GM12874 (cell line): ENCODE data around the gene RNF213.

Experiments
- TF ChIP-seq, protein P1 (sequence below): IDR thresholded peaks from 2 replicates; pipeline ENCODE4 v1.5.1; 2011; ENCODE audit warnings: low read depth, mild to moderate bottlenecking, control low read depth, low read length, moderate library complexity; ENCODE audit not compliant: insufficient read depth

Gene RNF213

DNA sequence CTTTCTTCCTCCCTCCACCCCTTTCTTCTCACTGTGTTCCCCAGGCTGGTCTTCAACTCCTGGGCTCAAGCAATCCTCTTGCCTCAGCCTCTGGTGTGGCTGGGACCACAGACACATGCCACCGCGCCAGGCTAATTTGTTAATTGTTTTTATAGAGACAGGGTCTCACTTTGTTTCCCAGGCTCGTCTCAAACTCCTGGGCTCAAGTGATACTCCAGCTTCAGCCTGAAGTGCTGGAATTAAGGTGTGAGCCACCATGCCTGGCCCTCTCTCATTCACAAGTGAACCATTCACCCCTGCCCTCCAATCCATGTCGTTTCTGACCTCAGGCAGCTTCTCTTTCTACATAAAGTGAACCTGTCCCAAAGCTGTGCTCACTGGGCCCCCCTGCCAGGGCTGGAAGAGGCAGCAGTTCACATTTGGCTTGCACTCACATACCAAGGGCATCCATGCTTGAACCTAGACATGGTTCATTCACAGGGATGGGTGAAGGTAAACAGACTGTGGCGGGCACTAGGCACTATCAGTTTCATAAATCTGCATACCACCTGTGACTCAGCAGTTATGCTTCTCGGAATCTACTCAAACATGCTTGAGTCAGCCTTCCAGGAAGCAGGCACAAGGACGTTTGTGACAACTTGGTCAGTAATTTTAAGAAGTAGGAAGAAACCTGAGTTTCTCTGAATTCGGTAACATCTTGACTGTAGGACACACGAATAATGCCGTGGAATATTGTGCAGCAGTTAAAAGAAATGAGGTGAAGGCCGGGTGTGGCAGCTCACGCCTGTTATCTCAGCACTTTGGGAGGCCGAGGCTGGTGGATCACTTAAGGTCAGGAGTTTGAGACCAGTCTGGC lies 6.0 kb upstream of the RNF213 start:
- TF ChIP-seq, protein P1, sequence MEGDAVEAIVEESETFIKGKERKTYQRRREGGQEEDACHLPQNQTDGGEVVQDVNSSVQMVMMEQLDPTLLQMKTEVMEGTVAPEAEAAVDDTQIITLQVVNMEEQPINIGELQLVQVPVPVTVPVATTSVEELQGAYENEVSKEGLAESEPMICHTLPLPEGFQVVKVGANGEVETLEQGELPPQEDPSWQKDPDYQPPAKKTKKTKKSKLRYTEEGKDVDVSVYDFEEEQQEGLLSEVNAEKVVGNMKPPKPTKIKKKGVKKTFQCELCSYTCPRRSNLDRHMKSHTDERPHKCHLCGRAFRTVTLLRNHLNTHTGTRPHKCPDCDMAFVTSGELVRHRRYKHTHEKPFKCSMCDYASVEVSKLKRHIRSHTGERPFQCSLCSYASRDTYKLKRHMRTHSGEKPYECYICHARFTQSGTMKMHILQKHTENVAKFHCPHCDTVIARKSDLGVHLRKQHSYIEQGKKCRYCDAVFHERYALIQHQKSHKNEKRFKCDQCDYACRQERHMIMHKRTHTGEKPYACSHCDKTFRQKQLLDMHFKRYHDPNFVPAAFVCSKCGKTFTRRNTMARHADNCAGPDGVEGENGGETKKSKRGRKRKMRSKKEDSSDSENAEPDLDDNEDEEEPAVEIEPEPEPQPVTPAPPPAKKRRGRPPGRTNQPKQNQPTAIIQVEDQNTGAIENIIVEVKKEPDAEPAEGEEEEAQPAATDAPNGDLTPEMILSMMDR: no peak

- TF ChIP-seq, protein P1: no peak
These were observed 4.7 kb upstream of the RNF213 start for GRCh38 chr17:80256034-80256350.

- TF ChIP-seq, protein P1: no peak
These were observed 2.9 kb upstream of the RNF213 start for GRCh38 chr17:80257716-80258213.

- TF ChIP-seq, protein P1: no peak
These were observed 1.1 kb upstream of the RNF213 start for GRCh38 chr17:80259457-80260068.

DNA sequence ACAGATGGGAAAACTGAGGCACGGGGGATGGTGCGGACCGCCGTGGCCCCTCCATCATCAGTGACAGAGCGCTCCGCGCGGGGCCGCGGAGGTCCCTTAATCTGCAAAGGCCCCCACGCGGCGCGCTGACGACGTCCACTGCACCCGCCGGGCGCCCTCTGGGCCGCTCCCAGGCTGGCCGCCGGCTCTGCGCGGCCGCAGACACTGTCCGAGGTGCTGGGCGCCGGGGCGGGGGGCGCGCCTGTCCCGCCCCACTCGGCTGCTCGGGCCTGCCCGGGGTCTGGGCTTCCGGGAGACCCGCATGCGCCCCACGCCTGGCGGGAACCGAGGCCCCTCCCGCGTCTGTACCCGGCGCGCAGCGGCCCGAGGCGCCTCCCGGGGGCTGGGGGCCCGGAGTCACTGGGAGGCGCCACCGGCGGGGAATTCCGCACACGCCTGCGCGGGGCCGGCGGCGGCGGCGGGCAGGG lies 550 bp upstream of the RNF213 start:
- TF ChIP-seq, protein P1: no peak

- TF ChIP-seq, protein P1: no peak
These were observed 675 bp downstream of the RNF213 start for GRCh38 chr17:80261159-80261894.

DNA sequence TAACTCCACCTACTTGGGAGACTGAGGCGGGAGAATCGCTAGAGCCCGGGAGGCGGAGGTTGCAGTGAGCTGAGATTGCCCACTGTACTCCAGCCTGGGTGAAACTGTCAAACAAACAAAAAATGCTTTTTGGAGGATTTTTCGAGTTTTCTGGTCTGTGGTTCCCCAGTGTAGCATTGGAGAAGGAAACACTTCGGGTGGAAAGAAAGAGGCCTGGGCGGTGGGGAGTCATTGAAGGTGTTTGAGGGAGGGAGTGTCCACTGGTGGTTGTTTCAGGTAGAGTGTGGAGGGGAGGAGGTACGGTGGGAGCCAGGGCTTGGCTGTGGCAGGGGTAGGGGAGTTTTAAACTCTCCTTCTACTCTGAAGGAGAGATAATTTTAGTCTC lies 1.2 kb downstream of the RNF213 start:
- TF ChIP-seq, protein P1: no peak
